Gastroesophageal sphincter (tissue), 3 donors: ENCODE measurements around the gene USP20.

ENCODE experiments used
- EP300 ChIP-seq: sonication (generic); formaldehyde crosslinking; IDR thresholded peaks from one replicate; pipeline ENCODE4 v1.6.1; 2017; ENCODE audit warnings: antibody characterized with exemption, mild to moderate bottlenecking
- POLR2A ChIP-seq, 2 donors: fragments of 450-650 bp; IDR thresholded peaks; one replicate each; pipeline ENCODE4 v1.6.1; 2017; ENCODE audit warnings: antibody characterized with exemption in 2 of 2, mild to moderate bottlenecking in 2 of 2, moderate library complexity in 1 of 2
- POLR2AphosphoS5 ChIP-seq: sonication (generic); formaldehyde crosslinking; IDR thresholded peaks from one replicate; pipeline ENCODE4 v1.6.1; 2017; ENCODE audit warnings: antibody characterized with exemption
- TF ChIP-seq, protein P1 (sequence below), 4 experiments: fragments of 200-600 bp in 2 of 4; fragments of 450-650 bp in 2 of 4; sonication (generic) in 1 of 4; IDR thresholded peaks; one replicate each; pipeline ENCODE4 v1.5.1; 2017 to 2019; ENCODE audit warnings: antibody characterized with exemption in 4 of 4, mild to moderate bottlenecking in 2 of 4, moderate library complexity in 2 of 4

DNA sequence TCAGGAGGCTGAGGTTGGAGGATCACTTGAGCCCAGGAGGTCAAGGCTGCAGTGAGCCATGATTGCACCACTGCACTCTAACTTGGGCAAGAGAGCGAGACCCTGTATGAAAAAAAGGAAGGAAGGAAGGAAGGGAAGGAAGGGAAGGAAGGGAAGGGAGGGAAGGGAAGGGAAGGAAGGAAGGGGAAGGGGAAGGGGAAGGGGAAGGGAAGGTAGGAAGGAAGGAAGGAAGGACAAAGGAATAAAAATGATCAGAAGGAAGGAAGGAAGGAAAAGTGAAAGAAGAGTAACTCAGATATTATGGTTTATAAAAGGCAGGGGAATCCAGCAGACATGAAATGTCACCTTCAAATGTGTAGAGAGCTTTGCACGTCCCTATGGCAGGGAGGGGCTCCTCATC lies 64.4 kb downstream of the USP20 start:
- TF ChIP-seq, protein P1, sequence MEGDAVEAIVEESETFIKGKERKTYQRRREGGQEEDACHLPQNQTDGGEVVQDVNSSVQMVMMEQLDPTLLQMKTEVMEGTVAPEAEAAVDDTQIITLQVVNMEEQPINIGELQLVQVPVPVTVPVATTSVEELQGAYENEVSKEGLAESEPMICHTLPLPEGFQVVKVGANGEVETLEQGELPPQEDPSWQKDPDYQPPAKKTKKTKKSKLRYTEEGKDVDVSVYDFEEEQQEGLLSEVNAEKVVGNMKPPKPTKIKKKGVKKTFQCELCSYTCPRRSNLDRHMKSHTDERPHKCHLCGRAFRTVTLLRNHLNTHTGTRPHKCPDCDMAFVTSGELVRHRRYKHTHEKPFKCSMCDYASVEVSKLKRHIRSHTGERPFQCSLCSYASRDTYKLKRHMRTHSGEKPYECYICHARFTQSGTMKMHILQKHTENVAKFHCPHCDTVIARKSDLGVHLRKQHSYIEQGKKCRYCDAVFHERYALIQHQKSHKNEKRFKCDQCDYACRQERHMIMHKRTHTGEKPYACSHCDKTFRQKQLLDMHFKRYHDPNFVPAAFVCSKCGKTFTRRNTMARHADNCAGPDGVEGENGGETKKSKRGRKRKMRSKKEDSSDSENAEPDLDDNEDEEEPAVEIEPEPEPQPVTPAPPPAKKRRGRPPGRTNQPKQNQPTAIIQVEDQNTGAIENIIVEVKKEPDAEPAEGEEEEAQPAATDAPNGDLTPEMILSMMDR (IDR thresholded peaks at IDR 0.05) = no peak
- TF ChIP-seq POLR2A (IDR thresholded peaks at IDR 0.05) (no peak), POLR2AphosphoS5 (no peak), EP300 (no peak)
